K562 (cell line): ENCODE results near the gene RHEBL1. TPM values are rescaled to one million over a fixed set of nuclear protein-coding genes. Genes with fewer than 3 reads are reported as not detected.

Source experiments
- EGR1 ChIP-seq: fragments of 450-650 bp; conservative IDR thresholded peaks from 2 replicates; pipeline ENCODE4 v1.6.1; 2017; ENCODE audit warnings: mild to moderate bottlenecking
- FOXM1 ChIP-seq, 2 experiments: fragments of 450-650 bp in 1 of 2; sonication (generic) in 1 of 2; formaldehyde crosslinking in 1 of 2; IDR thresholded peaks; 2 replicates each; pipeline versions ENCODE4 v1.6.1 to v1.9.0; 2017 to 2022; ENCODE audit warnings: low read depth in 2 of 2, mild to moderate bottlenecking in 2 of 2, missing genetic modification reagents in 1 of 2, moderate library complexity in 1 of 2
- NFIX ChIP-seq: fragments of 250-450 bp; sonication (Bioruptor Pico); IDR thresholded peaks from 2 replicates; pipeline ENCODE4 v1.4.0; 2020; ENCODE audit warnings: low read depth, mild to moderate bottlenecking, moderate library complexity
- NR2F6 ChIP-seq: fragments of 450-650 bp; formaldehyde crosslinking; IDR thresholded peaks from 2 replicates; pipeline ENCODE4 v1.4.0; 2020; ENCODE audit warnings: mild to moderate bottlenecking
- TCFL5 ChIP-seq: fragments of 250-450 bp; sonication (Bioruptor Pico); conservative IDR thresholded peaks from 2 replicates; pipeline ENCODE4 v1.6.1; 2021; ENCODE audit warnings: mild to moderate bottlenecking, moderate library complexity, matching md5 sums
- ZFX ChIP-seq: sonication (generic); formaldehyde crosslinking; IDR thresholded peaks from 2 replicates; pipeline ENCODE4 v1.8.0; 2022; ENCODE audit warnings: mild to moderate bottlenecking, missing genetic modification reagents, moderate library complexity
- polyA plus RNA-seq, 8 experiments: library from polyadenylated mRNA; depleted of rRNA in 4 of 8; stranded (reverse) in 5 of 8; unstranded in 3 of 8; fragments of >200 nt; fragmentation: Nextera tagmentation in 2 of 8; fragmentation: Illumina TruSeq in 1 of 8; extraction: Ambion mirVana in 2 of 8; extraction: Trizol in 1 of 8; gene quantifications; 2 replicates each; pipeline versions ENCODE4 v1.2.1 to v1.2.3, GENCODE V29; 2011 to 2014; ENCODE audit warnings: inconsistent platforms in 1 of 8, missing spikeins in 1 of 8
- total RNA-seq, 7 experiments: library from RNA; depleted of rRNA in 6 of 7; stranded (reverse); fragments of >200 nt in 6 of 7; fragmentation: Illumina TruSeq in 2 of 7; extraction: Trizol in 2 of 7; gene quantifications; 2 replicates each; pipeline versions ENCODE4 v1.2.1 to v1.2.3, GENCODE V29; 2011 to 2021; ENCODE audit warnings: low replicate concordance in 1 of 7
- TF ChIP-seq, protein P1 (sequence below): fragments of 200-600 bp; sonication (generic); IDR thresholded peaks from one replicate; pipeline ENCODE4 v1.6.1; 2012; ENCODE audit warnings: mild to moderate bottlenecking, low read depth, low read length, inconsistent platforms
- TF ChIP-seq, protein P2 (sequence below): sonication (generic); formaldehyde crosslinking; IDR thresholded peaks from 2 replicates; pipeline ENCODE4 v1.9.0; 2022; ENCODE audit warnings: mild to moderate bottlenecking, missing genetic modification reagents

The RHEBL1 gene
- total and polyA plus RNA-seq, 9 of the 15 experiments (the other 6 are each of a cell fraction or from before 2014, with no cell fraction given), result 4.3 to 36.1 (median 8.2) TPM

DNA sequence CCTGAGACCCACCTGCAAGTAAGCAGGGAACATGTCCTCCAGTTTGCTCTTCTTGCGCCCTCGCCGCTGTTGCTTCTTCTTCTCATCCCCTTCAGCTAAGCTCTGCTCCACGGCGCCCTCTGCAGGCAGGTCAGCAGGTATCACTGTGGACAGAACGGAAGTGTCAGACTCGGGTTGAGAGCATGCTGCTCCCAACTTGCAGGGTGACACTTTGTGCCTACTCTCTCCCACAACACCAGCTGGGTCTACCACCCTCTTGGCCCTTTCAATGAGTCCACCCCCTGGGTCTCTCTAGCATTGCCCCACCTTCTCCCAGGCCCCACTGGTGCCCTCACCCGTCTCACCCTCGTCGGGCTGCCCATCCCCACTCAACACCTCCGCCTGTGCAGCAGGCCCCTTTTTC is 25.9 kb downstream of the RHEBL1 start (continued):
- TF ChIP-seq, protein P1, sequence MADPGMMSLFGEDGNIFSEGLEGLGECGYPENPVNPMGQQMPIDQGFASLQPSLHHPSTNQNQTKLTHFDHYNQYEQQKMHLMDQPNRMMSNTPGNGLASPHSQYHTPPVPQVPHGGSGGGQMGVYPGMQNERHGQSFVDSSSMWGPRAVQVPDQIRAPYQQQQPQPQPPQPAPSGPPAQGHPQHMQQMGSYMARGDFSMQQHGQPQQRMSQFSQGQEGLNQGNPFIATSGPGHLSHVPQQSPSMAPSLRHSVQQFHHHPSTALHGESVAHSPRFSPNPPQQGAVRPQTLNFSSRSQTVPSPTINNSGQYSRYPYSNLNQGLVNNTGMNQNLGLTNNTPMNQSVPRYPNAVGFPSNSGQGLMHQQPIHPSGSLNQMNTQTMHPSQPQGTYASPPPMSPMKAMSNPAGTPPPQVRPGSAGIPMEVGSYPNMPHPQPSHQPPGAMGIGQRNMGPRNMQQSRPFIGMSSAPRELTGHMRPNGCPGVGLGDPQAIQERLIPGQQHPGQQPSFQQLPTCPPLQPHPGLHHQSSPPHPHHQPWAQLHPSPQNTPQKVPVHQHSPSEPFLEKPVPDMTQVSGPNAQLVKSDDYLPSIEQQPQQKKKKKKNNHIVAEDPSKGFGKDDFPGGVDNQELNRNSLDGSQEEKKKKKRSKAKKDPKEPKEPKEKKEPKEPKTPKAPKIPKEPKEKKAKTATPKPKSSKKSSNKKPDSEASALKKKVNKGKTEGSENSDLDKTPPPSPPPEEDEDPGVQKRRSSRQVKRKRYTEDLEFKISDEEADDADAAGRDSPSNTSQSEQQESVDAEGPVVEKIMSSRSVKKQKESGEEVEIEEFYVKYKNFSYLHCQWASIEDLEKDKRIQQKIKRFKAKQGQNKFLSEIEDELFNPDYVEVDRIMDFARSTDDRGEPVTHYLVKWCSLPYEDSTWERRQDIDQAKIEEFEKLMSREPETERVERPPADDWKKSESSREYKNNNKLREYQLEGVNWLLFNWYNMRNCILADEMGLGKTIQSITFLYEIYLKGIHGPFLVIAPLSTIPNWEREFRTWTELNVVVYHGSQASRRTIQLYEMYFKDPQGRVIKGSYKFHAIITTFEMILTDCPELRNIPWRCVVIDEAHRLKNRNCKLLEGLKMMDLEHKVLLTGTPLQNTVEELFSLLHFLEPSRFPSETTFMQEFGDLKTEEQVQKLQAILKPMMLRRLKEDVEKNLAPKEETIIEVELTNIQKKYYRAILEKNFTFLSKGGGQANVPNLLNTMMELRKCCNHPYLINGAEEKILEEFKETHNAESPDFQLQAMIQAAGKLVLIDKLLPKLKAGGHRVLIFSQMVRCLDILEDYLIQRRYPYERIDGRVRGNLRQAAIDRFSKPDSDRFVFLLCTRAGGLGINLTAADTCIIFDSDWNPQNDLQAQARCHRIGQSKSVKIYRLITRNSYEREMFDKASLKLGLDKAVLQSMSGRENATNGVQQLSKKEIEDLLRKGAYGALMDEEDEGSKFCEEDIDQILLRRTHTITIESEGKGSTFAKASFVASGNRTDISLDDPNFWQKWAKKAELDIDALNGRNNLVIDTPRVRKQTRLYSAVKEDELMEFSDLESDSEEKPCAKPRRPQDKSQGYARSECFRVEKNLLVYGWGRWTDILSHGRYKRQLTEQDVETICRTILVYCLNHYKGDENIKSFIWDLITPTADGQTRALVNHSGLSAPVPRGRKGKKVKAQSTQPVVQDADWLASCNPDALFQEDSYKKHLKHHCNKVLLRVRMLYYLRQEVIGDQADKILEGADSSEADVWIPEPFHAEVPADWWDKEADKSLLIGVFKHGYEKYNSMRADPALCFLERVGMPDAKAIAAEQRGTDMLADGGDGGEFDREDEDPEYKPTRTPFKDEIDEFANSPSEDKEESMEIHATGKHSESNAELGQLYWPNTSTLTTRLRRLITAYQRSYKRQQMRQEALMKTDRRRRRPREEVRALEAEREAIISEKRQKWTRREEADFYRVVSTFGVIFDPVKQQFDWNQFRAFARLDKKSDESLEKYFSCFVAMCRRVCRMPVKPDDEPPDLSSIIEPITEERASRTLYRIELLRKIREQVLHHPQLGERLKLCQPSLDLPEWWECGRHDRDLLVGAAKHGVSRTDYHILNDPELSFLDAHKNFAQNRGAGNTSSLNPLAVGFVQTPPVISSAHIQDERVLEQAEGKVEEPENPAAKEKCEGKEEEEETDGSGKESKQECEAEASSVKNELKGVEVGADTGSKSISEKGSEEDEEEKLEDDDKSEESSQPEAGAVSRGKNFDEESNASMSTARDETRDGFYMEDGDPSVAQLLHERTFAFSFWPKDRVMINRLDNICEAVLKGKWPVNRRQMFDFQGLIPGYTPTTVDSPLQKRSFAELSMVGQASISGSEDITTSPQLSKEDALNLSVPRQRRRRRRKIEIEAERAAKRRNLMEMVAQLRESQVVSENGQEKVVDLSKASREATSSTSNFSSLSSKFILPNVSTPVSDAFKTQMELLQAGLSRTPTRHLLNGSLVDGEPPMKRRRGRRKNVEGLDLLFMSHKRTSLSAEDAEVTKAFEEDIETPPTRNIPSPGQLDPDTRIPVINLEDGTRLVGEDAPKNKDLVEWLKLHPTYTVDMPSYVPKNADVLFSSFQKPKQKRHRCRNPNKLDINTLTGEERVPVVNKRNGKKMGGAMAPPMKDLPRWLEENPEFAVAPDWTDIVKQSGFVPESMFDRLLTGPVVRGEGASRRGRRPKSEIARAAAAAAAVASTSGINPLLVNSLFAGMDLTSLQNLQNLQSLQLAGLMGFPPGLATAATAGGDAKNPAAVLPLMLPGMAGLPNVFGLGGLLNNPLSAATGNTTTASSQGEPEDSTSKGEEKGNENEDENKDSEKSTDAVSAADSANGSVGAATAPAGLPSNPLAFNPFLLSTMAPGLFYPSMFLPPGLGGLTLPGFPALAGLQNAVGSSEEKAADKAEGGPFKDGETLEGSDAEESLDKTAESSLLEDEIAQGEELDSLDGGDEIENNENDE, result no peak
- TF ChIP-seq ZFX (CRISPR knock-in tag) (no peak), FOXM1 (IDR thresholded peaks at IDR 0.05; ENCODE audit: low read depth) (no peak), FOXM1 (CRISPR knock-in tag; IDR thresholded peaks at IDR 0.05; ENCODE audit: low read depth) (no peak), NFIX (CRISPR knock-in tag) (no peak), NR2F6 (CRISPR knock-in tag) (no peak), TCFL5 (CRISPR knock-in tag) (no peak), EGR1 (no peak)
- TF ChIP-seq, protein P2, sequence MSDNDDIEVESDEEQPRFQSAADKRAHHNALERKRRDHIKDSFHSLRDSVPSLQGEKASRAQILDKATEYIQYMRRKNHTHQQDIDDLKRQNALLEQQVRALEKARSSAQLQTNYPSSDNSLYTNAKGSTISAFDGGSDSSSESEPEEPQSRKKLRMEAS (CRISPR knock-in tag), result 0 out of 2 replicates have a peak, but pooled peaks have one; percentile 13
